ENCODE measurements around the gene XYLT1. TPM values are rescaled to one million over a fixed set of nuclear protein-coding genes. Genes with fewer than 3 reads are reported as not detected.

Gene XYLT1
- total and polyA plus RNA-seq, 8 donors = 6.0 to 8.4 (median 7.3) TPM

DNA sequence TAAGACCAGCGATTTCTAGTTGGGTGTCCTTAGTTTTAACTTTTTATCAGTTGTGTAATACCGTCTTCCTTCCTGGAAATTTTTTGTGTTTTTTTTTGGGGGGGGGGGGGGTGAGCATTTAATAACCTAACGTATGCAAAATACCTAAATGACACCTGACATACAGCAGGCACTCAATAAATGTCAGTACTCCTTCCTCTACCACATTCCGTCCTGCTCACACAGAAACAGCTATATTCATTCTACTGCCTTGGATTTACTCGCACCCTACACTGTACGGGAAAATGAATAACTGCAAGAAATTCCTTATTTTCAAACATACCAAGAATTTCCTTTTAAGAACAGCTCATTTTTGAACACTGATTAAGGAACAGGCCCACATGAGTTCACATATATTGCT lies 5.3 kb downstream of the XYLT1 start:
- intact Hi-C loops (cut with DNase I) = loop anchor here in 1 of 2 donors (10.0 kb wide), 2 partner anchors 191 to 241 kb away; no protein-coding TSS in a partner anchor
- H3K4me1 ChIP-seq = peaks cover 0 to 52% of the 10 kb centered on the region in 2 donors
- ATAC-seq (no peak), DNase-seq (no peak)
- no peak overlapping the region for H3K4me3 ChIP-seq
- no peaks in the 10 kb centered on the region for H3K9me3 ChIP-seq
- no peaks in the 10 kb centered on the region for H3K36me3 ChIP-seq
- H3K27ac ChIP-seq = no peak overlapping the region
- TF ChIP-seq, protein P1, sequence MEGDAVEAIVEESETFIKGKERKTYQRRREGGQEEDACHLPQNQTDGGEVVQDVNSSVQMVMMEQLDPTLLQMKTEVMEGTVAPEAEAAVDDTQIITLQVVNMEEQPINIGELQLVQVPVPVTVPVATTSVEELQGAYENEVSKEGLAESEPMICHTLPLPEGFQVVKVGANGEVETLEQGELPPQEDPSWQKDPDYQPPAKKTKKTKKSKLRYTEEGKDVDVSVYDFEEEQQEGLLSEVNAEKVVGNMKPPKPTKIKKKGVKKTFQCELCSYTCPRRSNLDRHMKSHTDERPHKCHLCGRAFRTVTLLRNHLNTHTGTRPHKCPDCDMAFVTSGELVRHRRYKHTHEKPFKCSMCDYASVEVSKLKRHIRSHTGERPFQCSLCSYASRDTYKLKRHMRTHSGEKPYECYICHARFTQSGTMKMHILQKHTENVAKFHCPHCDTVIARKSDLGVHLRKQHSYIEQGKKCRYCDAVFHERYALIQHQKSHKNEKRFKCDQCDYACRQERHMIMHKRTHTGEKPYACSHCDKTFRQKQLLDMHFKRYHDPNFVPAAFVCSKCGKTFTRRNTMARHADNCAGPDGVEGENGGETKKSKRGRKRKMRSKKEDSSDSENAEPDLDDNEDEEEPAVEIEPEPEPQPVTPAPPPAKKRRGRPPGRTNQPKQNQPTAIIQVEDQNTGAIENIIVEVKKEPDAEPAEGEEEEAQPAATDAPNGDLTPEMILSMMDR (IDR thresholded peaks at IDR 0.05) = no peak
- H3K27me3 ChIP-seq = peaks cover 8 to 31% of the 10 kb centered on the region in 2 donors

DNA sequence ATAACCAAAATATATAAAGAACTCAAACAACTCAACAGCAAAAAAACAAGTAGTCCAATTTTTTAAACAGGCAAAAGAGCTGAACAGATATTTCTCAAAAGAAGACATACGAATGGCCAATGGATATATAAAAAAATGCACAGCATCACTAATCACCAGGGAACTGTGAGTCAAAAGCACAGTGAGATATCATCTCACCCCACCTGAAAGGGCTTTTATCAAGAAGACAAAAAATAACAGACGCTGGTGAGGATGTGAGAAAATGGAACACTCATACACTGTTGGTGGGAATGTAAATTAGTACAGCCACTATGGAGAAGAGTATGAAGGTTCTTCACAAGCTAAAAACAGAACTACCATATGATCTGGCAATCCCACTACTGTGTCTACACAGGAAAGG lies 7.4 kb downstream of the XYLT1 start:
- no peaks in the 10 kb centered on the region for H3K36me3 ChIP-seq
- H3K4me1 ChIP-seq = peaks cover 0 to 43% of the 10 kb centered on the region in 2 donors
- no peak for ATAC-seq
- H3K27ac ChIP-seq = no peak overlapping the region
- H3K27me3 ChIP-seq = peaks cover 0 to 11% of the 10 kb centered on the region in 2 donors
- no peaks in the 10 kb centered on the region for H3K9me3 ChIP-seq
- DNase-seq = no peak
- TF ChIP-seq, protein P1 (IDR thresholded peaks at IDR 0.05) = no peak
- H3K4me3 ChIP-seq = no peak overlapping the region
- intact Hi-C loops (cut with DNase I) = loop anchor here in 1 of 2 donors (10.0 kb wide), 2 partner anchors 189 to 239 kb away; no protein-coding TSS in a partner anchor

DNA sequence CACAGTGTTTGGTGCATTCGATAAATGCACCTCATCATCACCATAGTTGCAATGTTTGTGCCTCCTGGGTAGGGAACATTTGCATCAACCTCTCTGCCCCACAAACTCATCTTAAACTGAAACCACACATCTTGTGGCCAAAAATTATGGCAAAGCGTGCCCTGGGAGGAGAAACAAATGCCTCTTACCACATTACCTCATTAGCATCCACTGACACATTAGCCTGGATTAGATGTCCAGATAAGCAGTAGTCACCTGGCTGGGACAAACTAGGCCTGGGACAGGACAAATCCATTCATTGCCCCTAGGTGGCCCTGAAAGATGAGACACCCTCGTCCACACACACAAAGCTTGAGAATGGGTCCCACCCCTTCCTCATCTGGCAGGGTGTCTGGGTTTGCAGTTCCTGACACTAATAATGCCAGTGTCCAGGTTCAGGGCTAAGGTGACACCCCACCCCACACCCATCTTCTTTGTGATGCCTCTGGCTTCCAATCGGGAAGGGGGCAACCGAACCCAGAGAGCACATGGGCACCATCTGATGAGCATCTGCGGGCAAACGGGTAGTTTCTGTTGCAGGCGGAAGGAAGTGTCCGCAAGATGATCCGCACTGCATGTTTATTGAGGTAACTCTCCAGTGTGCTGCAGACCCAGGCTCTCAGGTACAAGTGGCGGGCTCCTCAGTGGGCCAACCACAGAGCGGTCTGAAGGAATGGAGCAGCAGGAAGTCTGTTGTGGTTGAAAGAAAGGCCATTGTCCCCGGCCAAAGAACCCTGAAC lies 8.6 kb downstream of the XYLT1 start:
- intact Hi-C loops (cut with DNase I) = loop anchor here in 1 of 2 donors (10.0 kb wide), 2 partner anchors 187 to 237 kb away; no protein-coding TSS in a partner anchor
- H3K36me3 ChIP-seq = no peaks in the 10 kb centered on the region
- H3K4me1 ChIP-seq = peaks cover 0 to 31% of the 10 kb centered on the region in 2 donors
- H3K4me3 ChIP-seq = no peak overlapping the region
- ATAC-seq = no peak
- DNase-seq = no peak
- H3K27me3 ChIP-seq = no peaks in the 10 kb centered on the region
- peak overlapping the region in 1 of 2 donors; percentile 26 for H3K27ac ChIP-seq
- no peaks in the 10 kb centered on the region for H3K9me3 ChIP-seq
- TF ChIP-seq, protein P1 (IDR thresholded peaks at IDR 0.05) = no peak

DNA sequence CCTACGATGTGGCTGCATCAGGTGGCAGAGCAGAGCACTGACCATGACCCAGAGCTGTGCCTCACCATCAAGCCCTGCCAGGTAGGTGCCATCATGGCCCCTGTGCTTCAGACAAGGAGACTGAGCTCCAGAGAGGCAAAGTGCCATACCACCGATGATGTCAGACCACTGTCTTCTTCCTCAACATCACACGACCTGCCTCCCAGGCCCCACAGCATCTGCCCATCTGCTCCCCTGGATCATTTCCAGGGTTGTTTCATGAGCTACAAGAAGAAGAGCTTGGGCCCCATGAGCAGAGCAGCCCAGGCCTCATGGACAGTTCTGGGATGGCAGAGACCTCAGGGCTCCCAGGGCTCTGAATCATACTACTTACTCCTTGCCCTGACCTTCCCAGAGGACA lies 9.9 kb downstream of the XYLT1 start:
- no peaks in the 10 kb centered on the region for H3K27me3 ChIP-seq
- H3K27ac ChIP-seq = no peak overlapping the region
- no peaks in the 10 kb centered on the region for H3K9me3 ChIP-seq
- H3K4me3 ChIP-seq = no peak overlapping the region
- intact Hi-C loops (cut with DNase I) = loop anchor here in 1 of 2 donors (10.0 kb wide), 2 partner anchors 186 to 236 kb away; no protein-coding TSS in a partner anchor
- ATAC-seq (no peak), DNase-seq (no peak)
- H3K4me1 ChIP-seq = peaks cover 0 to 26% of the 10 kb centered on the region in 2 donors
- H3K36me3 ChIP-seq = no peaks in the 10 kb centered on the region
- TF ChIP-seq, protein P1 (IDR thresholded peaks at IDR 0.05) = no peak

DNA sequence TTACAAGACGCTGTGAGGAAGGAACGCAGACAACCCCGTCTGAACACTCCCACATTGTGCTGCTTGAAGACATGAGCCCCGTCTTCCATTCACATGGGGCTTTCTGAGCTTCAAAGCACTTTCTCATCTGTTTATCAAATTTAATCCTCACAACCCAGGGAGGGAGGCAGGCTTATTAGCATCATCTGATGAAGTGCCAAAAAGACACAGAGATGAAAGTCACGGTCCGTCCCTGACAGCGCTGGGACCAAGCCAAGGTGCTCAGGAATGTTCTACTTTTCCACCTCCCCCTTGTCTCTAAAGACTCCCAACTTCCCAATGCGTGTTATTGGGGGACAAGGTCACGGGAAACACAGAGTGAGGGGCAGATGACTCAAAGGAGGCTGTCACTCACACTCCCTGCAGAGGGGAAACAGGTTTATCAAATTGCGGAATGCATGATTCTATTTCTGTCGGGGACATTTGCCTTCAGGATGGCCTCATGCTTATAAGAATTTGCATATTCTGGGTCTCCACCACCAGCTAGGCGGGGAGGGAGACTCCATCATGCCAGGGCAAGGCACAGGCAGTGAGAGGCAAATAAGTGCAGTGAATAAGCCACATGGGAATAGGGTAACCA lies 10.7 kb downstream of the XYLT1 start:
- TF ChIP-seq, protein P1 (IDR thresholded peaks at IDR 0.05) = no peak
- H3K4me1 ChIP-seq = peaks cover 0 to 26% of the 10 kb centered on the region in 2 donors
- H3K9me3 ChIP-seq = no peaks in the 10 kb centered on the region
- ATAC-seq (no peak), DNase-seq (no peak)
- no peaks in the 10 kb centered on the region for H3K36me3 ChIP-seq
- intact Hi-C loops (cut with DNase I) = loop anchor here in 1 of 2 donors (10.0 kb wide), 2 partner anchors 185 to 235 kb away; no protein-coding TSS in a partner anchor
- H3K4me3 ChIP-seq = no peak overlapping the region
- no peaks in the 10 kb centered on the region for H3K27me3 ChIP-seq
- H3K27ac ChIP-seq = no peak overlapping the region
